Uterus (tissue), 4 donors: ENCODE data around the gene TRMT10A. TPM values are rescaled to one million over a fixed set of nuclear protein-coding genes. Genes with fewer than 3 reads are reported as not detected.

Source experiments
- DNase-seq, 2 donors: peaks; one replicate each; pipeline ENCODE4 v3.0.0-alpha.2; 2019 to 2020
- H3K27ac ChIP-seq, 2 donors: fragments of 200-600 bp; sonication (generic); 1 replicate in 1 of 2; 2 replicates in 1 of 2; pipeline ENCODE4 v1.5.1; 2016 to 2018
- H3K27me3 ChIP-seq, 2 donors: fragments of 200-600 bp; sonication (generic); one replicate each; pipeline ENCODE4 v1.5.1; 2018 to 2019; ENCODE audit warnings: control low read depth in 1 of 2
- H3K36me3 ChIP-seq, 2 donors: fragments of 200-600 bp; sonication (generic); one replicate each; pipeline ENCODE4 v1.5.1; 2019; ENCODE audit warnings: control low read depth in 1 of 2
- H3K4me1 ChIP-seq, 2 donors: fragments of 200-600 bp; sonication (generic); one replicate each; pipeline ENCODE4 v1.5.1; 2018 to 2019; ENCODE audit warnings: control low read depth in 1 of 2
- H3K4me3 ChIP-seq, 2 donors: fragments of 200-600 bp; sonication (generic); 1 replicate in 1 of 2; 2 replicates in 1 of 2; pipeline ENCODE4 v1.5.1; 2018 to 2019; ENCODE audit warnings: mild to moderate bottlenecking in 1 of 2
- H3K9me3 ChIP-seq, 2 donors: fragments of 200-600 bp; sonication (generic); one replicate each; pipeline ENCODE4 v1.5.1; 2019; ENCODE audit warnings: control low read depth in 1 of 2
- CTCF ChIP-seq, 4 experiments: fragments of 200-600 bp in 2 of 4; fragments of 450-650 bp in 2 of 4; sonication (generic) in 2 of 4; IDR thresholded peaks; one replicate each; pipeline ENCODE4 v1.5.1; 2016 to 2019; ENCODE audit warnings: antibody characterized with exemption in 4 of 4, mild to moderate bottlenecking in 2 of 4, moderate library complexity in 1 of 4
- POLR2A ChIP-seq, 2 donors: fragments of 450-650 bp; IDR thresholded peaks; one replicate each; pipeline ENCODE4 v1.6.1; 2016; ENCODE audit warnings: antibody characterized with exemption in 2 of 2, mild to moderate bottlenecking in 1 of 2, moderate library complexity in 1 of 2
- intact Hi-C: fragments of 100-400 bp; cut with DNase I; formaldehyde crosslinking; loops from one replicate; pipeline ENCODE4 v1.15.1; 2023; ENCODE audit warnings: low total_unique reads
- total RNA-seq, 4 donors: library from RNA; depleted of rRNA in 3 of 4; stranded (reverse); fragments of >200 nt in 3 of 4; gene quantifications; one replicate each; pipeline versions ENCODE4 v1.1.0 to v1.2.4, GENCODE V29; 2014 to 2023
- donor health status: DM: yes; HTN: yes; CAD: no.

TRMT10A gene
- total RNA-seq, 4 donors from 2014 or later, result under 0.01 to 11.9 (median 2.1) TPM

- H3K4me1 ChIP-seq, result no peaks in the 10 kb centered on the region
- DNase-seq, result no peak
- intact Hi-C loops, result no loop called here
- no peak for TF ChIP-seq POLR2A (IDR thresholded peaks at IDR 0.05)
- TF ChIP-seq CTCF (IDR thresholded peaks at IDR 0.05), result no peak
- no peaks in the 10 kb centered on the region for H3K36me3 ChIP-seq
- H3K4me3 ChIP-seq, result no peak overlapping the region
- no peaks in the 10 kb centered on the region for H3K27me3 ChIP-seq
- H3K27ac ChIP-seq, result no peak overlapping the region
- no peaks in the 10 kb centered on the region for H3K9me3 ChIP-seq
Measured at GRCh38 chr4:99564921-99565320, 1.1 kb upstream of the TRMT10A start.

GRCh38 chr4:99552872-99553271 is 11.0 kb downstream of the TRMT10A start:
- no peak overlapping the region for H3K4me3 ChIP-seq

GRCh38 chr4:99540277-99540939 is 23.4 kb downstream of the TRMT10A start:
- TF ChIP-seq CTCF (IDR thresholded peaks at IDR 0.05), result no peak
- no peak for TF ChIP-seq POLR2A (IDR thresholded peaks at IDR 0.05)
- H3K4me1 ChIP-seq, result no peaks in the 10 kb centered on the region
- H3K36me3 ChIP-seq, result no peaks in the 10 kb centered on the region

More at GRCh38 chr4:99552872-99553271, 11.0 kb downstream of the TRMT10A start:
- H3K27me3 ChIP-seq, result no peaks in the 10 kb centered on the region
- H3K9me3 ChIP-seq, result no peaks in the 10 kb centered on the region
- no peak overlapping the region for H3K27ac ChIP-seq
- intact Hi-C loops, result no loop called here
- H3K36me3 ChIP-seq, result no peaks in the 10 kb centered on the region
- TF ChIP-seq POLR2A (IDR thresholded peaks at IDR 0.05) (no peak), CTCF (IDR thresholded peaks at IDR 0.05) (no peak)
- no peak for DNase-seq
- no peaks in the 10 kb centered on the region for H3K4me1 ChIP-seq

GRCh38 chr4:99537674-99538073 is 26.2 kb downstream of the TRMT10A start:
- no peaks in the 10 kb centered on the region for H3K9me3 ChIP-seq
- TF ChIP-seq CTCF (IDR thresholded peaks at IDR 0.05) (no peak), POLR2A (IDR thresholded peaks at IDR 0.05) (no peak)
- no peak overlapping the region for H3K4me3 ChIP-seq
- H3K36me3 ChIP-seq, result no peaks in the 10 kb centered on the region
- H3K27ac ChIP-seq, result no peak overlapping the region
- H3K4me1 ChIP-seq, result no peaks in the 10 kb centered on the region
- intact Hi-C loops, result no loop called here
- no peaks in the 10 kb centered on the region for H3K27me3 ChIP-seq
- no peak for DNase-seq

More at GRCh38 chr4:99540277-99540939, 23.4 kb downstream of the TRMT10A start:
- DNase-seq, result no peak
- intact Hi-C loops, result no loop called here
- no peaks in the 10 kb centered on the region for H3K27me3 ChIP-seq
- H3K27ac ChIP-seq, result no peak overlapping the region
- no peak overlapping the region for H3K4me3 ChIP-seq
- no peaks in the 10 kb centered on the region for H3K9me3 ChIP-seq

- no peak for DNase-seq
- intact Hi-C loops, result no loop called here
- H3K36me3 ChIP-seq, result no peaks in the 10 kb centered on the region
Measured at GRCh38 chr4:99536848-99537247, 27.0 kb downstream of the TRMT10A start.

More at GRCh38 chr4:99536848-99537247, 27.0 kb downstream of the TRMT10A start:
- Histone ChIP-seq H3K27me3 (no peaks in the 10 kb centered on the region), H3K4me1 (no peaks in the 10 kb centered on the region), H3K27ac (no peak overlapping the region), H3K4me3 (no peak overlapping the region), H3K9me3 (no peaks in the 10 kb centered on the region)
- no peak for TF ChIP-seq POLR2A (IDR thresholded peaks at IDR 0.05)
- TF ChIP-seq CTCF (IDR thresholded peaks at IDR 0.05), result no peak
